Breast epithelium (tissue), 3 donors: ENCODE measurements around the gene ABLIM2.

Experiments used
- POLR2A ChIP-seq: fragments of 450-650 bp; IDR thresholded peaks from one replicate; pipeline ENCODE4 v1.6.1; 2016; ENCODE audit warnings: antibody characterized with exemption, mild to moderate bottlenecking, moderate library complexity
- POLR2AphosphoS5 ChIP-seq, 3 donors: sonication (generic); formaldehyde crosslinking; IDR thresholded peaks; one replicate each; pipeline ENCODE4 v1.6.1; 2017; ENCODE audit warnings: antibody characterized with exemption in 3 of 3
- TF ChIP-seq, protein P1 (sequence below), 3 donors: fragments of 450-650 bp; IDR thresholded peaks; one replicate each; pipeline ENCODE4 v1.5.1; 2016 to 2017; ENCODE audit warnings: antibody characterized with exemption in 3 of 3, mild to moderate bottlenecking in 3 of 3, moderate library complexity in 3 of 3

- TF ChIP-seq, protein P1, sequence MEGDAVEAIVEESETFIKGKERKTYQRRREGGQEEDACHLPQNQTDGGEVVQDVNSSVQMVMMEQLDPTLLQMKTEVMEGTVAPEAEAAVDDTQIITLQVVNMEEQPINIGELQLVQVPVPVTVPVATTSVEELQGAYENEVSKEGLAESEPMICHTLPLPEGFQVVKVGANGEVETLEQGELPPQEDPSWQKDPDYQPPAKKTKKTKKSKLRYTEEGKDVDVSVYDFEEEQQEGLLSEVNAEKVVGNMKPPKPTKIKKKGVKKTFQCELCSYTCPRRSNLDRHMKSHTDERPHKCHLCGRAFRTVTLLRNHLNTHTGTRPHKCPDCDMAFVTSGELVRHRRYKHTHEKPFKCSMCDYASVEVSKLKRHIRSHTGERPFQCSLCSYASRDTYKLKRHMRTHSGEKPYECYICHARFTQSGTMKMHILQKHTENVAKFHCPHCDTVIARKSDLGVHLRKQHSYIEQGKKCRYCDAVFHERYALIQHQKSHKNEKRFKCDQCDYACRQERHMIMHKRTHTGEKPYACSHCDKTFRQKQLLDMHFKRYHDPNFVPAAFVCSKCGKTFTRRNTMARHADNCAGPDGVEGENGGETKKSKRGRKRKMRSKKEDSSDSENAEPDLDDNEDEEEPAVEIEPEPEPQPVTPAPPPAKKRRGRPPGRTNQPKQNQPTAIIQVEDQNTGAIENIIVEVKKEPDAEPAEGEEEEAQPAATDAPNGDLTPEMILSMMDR (IDR thresholded peaks at IDR 0.05), result no peak
- TF ChIP-seq POLR2AphosphoS5 (IDR thresholded peaks at IDR 0.05) (no peak), POLR2A (no peak)
Measured at GRCh38 chr4:7956934-7957656, 201.5 kb downstream of the ABLIM2 start.
